HS-5 (cell line): Measurements from ENCODE around the gene CEP19.
"Not testable (repeated sequence)": the region's sequence is repeated elsewhere in the genome, so short reads cannot be mapped to it uniquely, and the experiment has no call there.

Source experiments
- DNase-seq: peaks from one replicate; pipeline ENCODE4 v3.0.0-alpha.2; 2012; ENCODE audit warnings: low read depth

CEP19 gene

GRCh38 chr3:196711838-196712513 is at the start of gene CEP19, which contains the start of gene PIGX:
Gene CEP19, minus strand, starts transcription at chr3:196712250. Its CDS starts 3,593 bp downstream, at chr3:196708657.
Gene PIGX, plus strand, starts transcription at chr3:196712377.
- peak; percentile 34 for DNase-seq

GRCh38 chr3:196757876-196758739 is 46.1 kb upstream of the CEP19 start:
- no peak for DNase-seq

- DNase-seq = no peak
Measured at GRCh38 chr3:196756732-196757131, 44.7 kb upstream of the CEP19 start.

- DNase-seq = no peak
Measured at GRCh38 chr3:196754091-196754981, 42.3 kb upstream of the CEP19 start.

GRCh38 chr3:196753201-196753600 is 41.2 kb upstream of the CEP19 start:
- DNase-seq = no peak

- no peak for DNase-seq
Measured at GRCh38 chr3:196749125-196749524, 37.1 kb upstream of the CEP19 start.

- DNase-seq = not testable (repeated sequence)
Measured at GRCh38 chr3:196743569-196743968, 31.5 kb upstream of the CEP19 start.

GRCh38 chr3:196741249-196741889 is 29.3 kb upstream of the CEP19 start:
- DNase-seq = no peak

GRCh38 chr3:196740481-196741248 is 28.6 kb upstream of the CEP19 start:
- DNase-seq = no peak

- no peak for DNase-seq
Measured at GRCh38 chr3:196739671-196740480, 27.8 kb upstream of the CEP19 start, which contains the start of gene PAK2. Gene PAK2, plus strand, starts transcription at chr3:196739857. Its CDS starts 42,790 bp downstream, at chr3:196782647.

GRCh38 chr3:196737655-196738054 is 25.6 kb upstream of the CEP19 start:
- DNase-seq = no peak

- DNase-seq = no peak
Measured at GRCh38 chr3:196736670-196737374, 24.8 kb upstream of the CEP19 start.

- no peak for DNase-seq
Measured at GRCh38 chr3:196735751-196736150, 23.7 kb upstream of the CEP19 start.

GRCh38 chr3:196726788-196727675 is 15.0 kb upstream of the CEP19 start:
- no peak for DNase-seq

GRCh38 chr3:196721097-196721496 is 9.0 kb upstream of the CEP19 start:
- no peak for DNase-seq

GRCh38 chr3:196717162-196717561 is 5.1 kb upstream of the CEP19 start:
- DNase-seq = not testable (repeated sequence)

GRCh38 chr3:196712514-196713413 is 714 bp upstream of the CEP19 start:
- no peak for DNase-seq
